Ishikawa (cell line): Measurements from ENCODE around the gene MIA.
A peak's percentile ranks its signal among the peaks of the same experiment; 100 is the strongest.

Source experiments
- CEBPB ChIP-seq: IDR thresholded peaks from 2 replicates; pipeline ENCODE4 v1.6.1; 2012
- CREB1 ChIP-seq: IDR thresholded peaks from 2 replicates; pipeline ENCODE4 v1.6.1; 2012; ENCODE audit warnings: low read depth
- EP300 ChIP-seq: IDR thresholded peaks from 2 replicates; pipeline ENCODE4 v1.6.1; 2012; ENCODE audit warnings: borderline replicate concordance
- FOXM1 ChIP-seq: IDR thresholded peaks from 2 replicates; pipeline ENCODE4 v1.6.1; 2012; ENCODE audit warnings: low read depth, borderline replicate concordance
- MAX ChIP-seq: IDR thresholded peaks from 2 replicates; pipeline ENCODE4 v1.6.1; 2012
- NFIC ChIP-seq: IDR thresholded peaks from 2 replicates; pipeline ENCODE4 v1.6.1; 2012
- RAD21 ChIP-seq: IDR thresholded peaks from 2 replicates; pipeline ENCODE4 v1.6.1; 2012; ENCODE audit warnings: low read depth
- REST ChIP-seq: IDR thresholded peaks from 2 replicates; pipeline ENCODE4 v1.6.1; 2012; ENCODE audit warnings: low read depth, mild to moderate bottlenecking
- TAF1 ChIP-seq: IDR thresholded peaks from 2 replicates; pipeline ENCODE4 v1.6.1; 2012; ENCODE audit warnings: low read depth, mild to moderate bottlenecking
- TCF12 ChIP-seq: IDR thresholded peaks from 2 replicates; pipeline ENCODE4 v1.6.1; 2012; ENCODE audit warnings: low read depth
- TEAD4 ChIP-seq: IDR thresholded peaks from 2 replicates; pipeline ENCODE4 v1.6.1; 2012
- YY1 ChIP-seq: IDR thresholded peaks from 2 replicates; pipeline ENCODE4 v1.6.1; 2012; ENCODE audit warnings: low read depth
- ZBTB7A ChIP-seq: IDR thresholded peaks from 2 replicates; pipeline ENCODE4 v1.6.1; 2012; ENCODE audit warnings: low read depth

Gene MIA

GRCh38 chr19:40810160-40810559, 34.8 kb downstream of the MIA start:
- TF ChIP-seq MAX, result no peak
- no peak for TF ChIP-seq RAD21
- TF ChIP-seq TCF12, result no peak
- no peak for TF ChIP-seq CREB1
- TF ChIP-seq CEBPB, result no peak
- no peak for TF ChIP-seq TEAD4
- no peak for TF ChIP-seq NFIC
- no peak for TF ChIP-seq ZBTB7A
- TF ChIP-seq REST, result no peak

DNA sequence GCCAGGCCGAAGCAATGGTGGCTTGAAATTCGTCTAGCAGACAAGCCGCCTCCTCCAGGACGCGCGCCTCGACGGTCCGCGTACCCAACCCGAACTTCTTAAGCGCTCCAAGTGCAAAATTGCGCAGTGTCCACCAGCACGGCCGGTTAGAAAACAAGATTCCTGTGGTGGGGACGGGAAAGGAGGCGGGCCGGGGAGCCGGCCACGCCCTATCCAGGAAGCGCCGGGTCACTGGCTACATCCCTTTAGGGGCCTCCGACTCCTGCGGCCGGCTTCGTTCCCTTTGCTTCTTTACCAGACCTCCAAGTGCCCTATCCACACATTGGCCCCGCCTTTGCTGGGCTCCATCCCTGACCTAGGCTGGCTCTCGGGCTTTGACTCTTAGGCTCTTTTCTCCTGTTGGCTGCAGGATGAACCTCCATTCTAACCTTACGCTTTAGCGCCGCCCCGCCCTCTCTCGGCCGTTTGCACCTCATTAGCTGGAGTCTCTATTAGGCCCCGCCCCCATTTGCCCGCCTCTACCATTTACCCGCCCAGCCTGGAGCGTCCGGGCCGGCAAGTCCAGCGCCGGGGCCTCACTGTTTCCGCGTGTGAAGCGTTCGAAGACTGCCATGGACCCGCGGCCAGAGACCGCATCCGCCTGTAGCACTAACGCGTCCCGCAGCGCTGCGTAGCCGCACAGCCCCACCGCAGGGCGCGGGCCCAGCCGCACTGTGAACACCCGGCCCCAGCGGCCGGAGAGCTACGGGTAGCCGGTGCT, 35.5 kb downstream of the MIA start:
- TF ChIP-seq MAX (peak; percentile 93), TCF12 (0 out of 2 replicates have a peak, but pooled peaks have one; percentile 6)

DNA sequence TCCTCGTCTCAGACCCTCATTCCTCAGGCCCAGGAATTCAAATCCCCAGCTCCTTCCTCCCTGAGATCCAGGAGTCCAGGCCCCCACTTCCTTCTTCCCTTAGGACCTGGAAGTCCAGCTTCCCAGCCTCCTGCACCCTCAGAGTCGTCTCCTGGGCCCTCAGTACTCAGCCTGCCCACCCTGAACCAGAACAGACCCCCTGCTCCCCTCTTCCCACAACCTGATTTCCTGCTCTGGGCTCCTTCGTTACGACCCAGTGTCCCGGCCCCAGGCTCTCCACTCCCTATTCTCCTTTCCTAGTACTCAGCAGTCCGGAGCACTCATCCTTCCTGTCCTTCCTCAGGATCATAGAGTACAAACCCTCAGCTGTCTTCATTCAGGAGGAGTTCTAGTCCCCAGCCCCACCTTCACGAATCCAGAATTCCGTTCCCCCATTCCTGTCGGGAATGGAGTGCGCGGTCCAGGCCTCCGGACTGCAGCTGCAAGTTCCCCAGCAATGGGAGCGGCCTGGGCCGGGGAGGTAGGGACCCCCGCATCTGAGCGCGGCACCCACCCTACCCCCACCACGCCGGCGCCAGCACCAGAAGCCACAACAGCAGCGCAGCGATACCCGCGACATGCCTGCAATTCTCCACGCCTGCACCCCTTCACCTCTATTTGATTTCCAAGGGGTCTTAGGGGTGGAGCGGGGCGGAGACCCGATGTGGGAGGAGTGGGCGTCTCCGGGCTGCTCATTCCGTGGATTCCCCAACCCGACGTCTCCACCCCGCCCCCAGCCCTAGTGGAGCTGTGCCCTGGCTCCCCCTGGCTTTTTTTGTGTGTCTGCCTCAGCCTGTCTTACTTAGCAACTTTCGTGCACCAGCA, 36.4 kb downstream of the MIA start:
- no peak for TF ChIP-seq ZBTB7A
- TF ChIP-seq FOXM1, result no peak
- TF ChIP-seq TCF12, result no peak
- TF ChIP-seq MAX, result no peak
- TF ChIP-seq TAF1, result no peak
- TF ChIP-seq TEAD4, result no peak
- no peak for TF ChIP-seq NFIC
- TF ChIP-seq EP300, result no peak
- no peak for TF ChIP-seq CREB1
- no peak for TF ChIP-seq RAD21

GRCh38 chr19:40813182-40813581, 37.9 kb downstream of the MIA start:
- TF ChIP-seq NFIC, result peak; percentile 50; the same call in 1 of the 2 replicates
- no peak for TF ChIP-seq REST

DNA sequence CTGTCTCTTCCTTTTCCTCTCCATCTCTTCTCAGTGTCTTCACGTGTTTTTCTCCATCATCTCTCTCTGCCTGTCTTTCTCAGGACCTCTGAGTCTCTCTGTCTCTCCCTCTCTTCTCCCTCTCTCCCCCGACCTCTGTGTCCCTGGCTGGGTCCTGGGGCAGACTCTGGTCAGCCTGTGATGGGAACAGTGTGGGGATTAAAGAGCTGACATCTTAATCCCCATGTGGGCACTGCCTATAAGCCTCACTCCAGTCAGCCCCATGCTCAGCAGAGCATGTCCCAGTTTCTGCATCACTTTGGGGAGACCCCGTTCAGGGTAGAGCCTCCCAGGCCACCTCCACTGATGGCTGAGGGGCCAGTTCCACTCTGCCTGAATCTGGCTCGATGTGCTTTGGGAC, 39.9 kb downstream of the MIA start:
- TF ChIP-seq ZBTB7A, result no peak
- no peak for TF ChIP-seq TCF12
- no peak for TF ChIP-seq NFIC
- no peak for TF ChIP-seq TEAD4
- no peak for TF ChIP-seq EP300
- TF ChIP-seq REST, result no peak
- no peak for TF ChIP-seq CREB1
- TF ChIP-seq YY1, result no peak
